DND-41 (cell line): ENCODE measurements around the gene EMC8.

Experiments used
- EZH2 ChIP-seq: IDR thresholded peaks from 3 replicates; pipeline ENCODE4 v1.6.1; 2012; ENCODE audit warnings: borderline replicate concordance, low read depth, mild to moderate bottlenecking, moderate library complexity, low read length, inconsistent platforms; ENCODE audit not compliant: severe bottlenecking
- TF ChIP-seq, protein P1 (sequence below): IDR thresholded peaks from 2 replicates; pipeline ENCODE4 v1.5.1; 2012; ENCODE audit warnings: borderline replicate concordance, low read length, moderate library complexity, mild to moderate bottlenecking; ENCODE audit not compliant: poor library complexity, severe bottlenecking; ENCODE audit errors: extremely low read depth

DNA sequence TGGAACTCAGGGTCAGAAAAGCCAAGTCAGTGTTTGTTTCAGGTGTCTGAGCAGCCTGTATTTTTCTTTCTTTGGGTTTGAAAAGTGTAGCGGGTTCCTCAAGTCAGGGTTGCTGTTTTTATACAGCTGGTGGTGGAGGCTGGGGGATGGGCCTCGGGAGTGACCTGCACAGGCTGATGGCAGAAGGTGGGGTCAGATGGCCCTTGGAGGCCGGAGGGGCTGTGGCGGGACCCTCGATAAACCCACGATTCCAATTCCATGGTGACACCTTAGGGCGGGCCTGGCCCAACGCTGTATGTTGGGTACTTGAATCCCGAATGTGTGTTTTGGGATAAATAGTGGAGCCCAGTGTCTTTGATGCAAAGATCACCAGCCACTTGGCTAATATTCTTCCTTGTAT, 28.8 kb upstream of the EMC8 start:
- no peak for TF ChIP-seq EZH2
- TF ChIP-seq, protein P1, sequence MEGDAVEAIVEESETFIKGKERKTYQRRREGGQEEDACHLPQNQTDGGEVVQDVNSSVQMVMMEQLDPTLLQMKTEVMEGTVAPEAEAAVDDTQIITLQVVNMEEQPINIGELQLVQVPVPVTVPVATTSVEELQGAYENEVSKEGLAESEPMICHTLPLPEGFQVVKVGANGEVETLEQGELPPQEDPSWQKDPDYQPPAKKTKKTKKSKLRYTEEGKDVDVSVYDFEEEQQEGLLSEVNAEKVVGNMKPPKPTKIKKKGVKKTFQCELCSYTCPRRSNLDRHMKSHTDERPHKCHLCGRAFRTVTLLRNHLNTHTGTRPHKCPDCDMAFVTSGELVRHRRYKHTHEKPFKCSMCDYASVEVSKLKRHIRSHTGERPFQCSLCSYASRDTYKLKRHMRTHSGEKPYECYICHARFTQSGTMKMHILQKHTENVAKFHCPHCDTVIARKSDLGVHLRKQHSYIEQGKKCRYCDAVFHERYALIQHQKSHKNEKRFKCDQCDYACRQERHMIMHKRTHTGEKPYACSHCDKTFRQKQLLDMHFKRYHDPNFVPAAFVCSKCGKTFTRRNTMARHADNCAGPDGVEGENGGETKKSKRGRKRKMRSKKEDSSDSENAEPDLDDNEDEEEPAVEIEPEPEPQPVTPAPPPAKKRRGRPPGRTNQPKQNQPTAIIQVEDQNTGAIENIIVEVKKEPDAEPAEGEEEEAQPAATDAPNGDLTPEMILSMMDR = no peak
